Upper lobe of left lung (tissue), 4 donors: ENCODE results near the gene SAMD4A.

Experiments
- EP300 ChIP-seq, 4 donors: sonication (generic); formaldehyde crosslinking; IDR thresholded peaks; one replicate each; pipeline ENCODE4 v1.5.1; 2017; ENCODE audit warnings: antibody characterized with exemption in 4 of 4, control low read depth in 2 of 4
- POLR2A ChIP-seq, 4 donors: fragments of 450-650 bp; IDR thresholded peaks; one replicate each; pipeline ENCODE4 v1.5.1; 2016 to 2017; ENCODE audit warnings: antibody characterized with exemption in 4 of 4, mild to moderate bottlenecking in 2 of 4
- POLR2AphosphoS5 ChIP-seq, 2 donors: sonication (generic); formaldehyde crosslinking; IDR thresholded peaks; one replicate each; pipeline ENCODE4 v1.5.1; 2017; ENCODE audit warnings: antibody characterized with exemption in 2 of 2
- TF ChIP-seq, protein P1 (sequence below), 6 experiments: fragments of 450-650 bp in 4 of 6; fragments of 200-600 bp in 2 of 6; sonication (generic) in 2 of 6; IDR thresholded peaks; one replicate each; pipeline ENCODE4 v1.5.1; 2016 to 2019; ENCODE audit warnings: antibody characterized with exemption in 6 of 6

DNA sequence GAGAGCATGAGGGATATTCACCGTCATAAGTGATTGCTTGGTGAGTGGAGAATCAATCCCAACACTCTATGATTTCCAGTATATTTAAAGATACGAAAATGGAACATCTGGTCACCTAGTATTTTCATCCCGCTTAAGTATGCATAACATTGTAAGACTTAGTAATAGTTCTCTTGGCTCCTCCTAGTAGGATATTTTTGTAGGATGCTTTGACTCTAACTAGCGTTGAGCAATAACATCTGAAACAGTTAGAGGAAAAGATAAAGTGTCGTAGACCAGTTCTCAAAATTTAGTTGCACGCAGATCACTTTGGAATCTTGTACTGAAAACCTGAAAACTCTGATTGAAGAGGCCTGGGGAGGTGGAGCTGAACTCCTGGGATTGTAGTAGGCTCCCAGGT is 7.6 kb downstream of the SAMD4A start:
- TF ChIP-seq, protein P1, sequence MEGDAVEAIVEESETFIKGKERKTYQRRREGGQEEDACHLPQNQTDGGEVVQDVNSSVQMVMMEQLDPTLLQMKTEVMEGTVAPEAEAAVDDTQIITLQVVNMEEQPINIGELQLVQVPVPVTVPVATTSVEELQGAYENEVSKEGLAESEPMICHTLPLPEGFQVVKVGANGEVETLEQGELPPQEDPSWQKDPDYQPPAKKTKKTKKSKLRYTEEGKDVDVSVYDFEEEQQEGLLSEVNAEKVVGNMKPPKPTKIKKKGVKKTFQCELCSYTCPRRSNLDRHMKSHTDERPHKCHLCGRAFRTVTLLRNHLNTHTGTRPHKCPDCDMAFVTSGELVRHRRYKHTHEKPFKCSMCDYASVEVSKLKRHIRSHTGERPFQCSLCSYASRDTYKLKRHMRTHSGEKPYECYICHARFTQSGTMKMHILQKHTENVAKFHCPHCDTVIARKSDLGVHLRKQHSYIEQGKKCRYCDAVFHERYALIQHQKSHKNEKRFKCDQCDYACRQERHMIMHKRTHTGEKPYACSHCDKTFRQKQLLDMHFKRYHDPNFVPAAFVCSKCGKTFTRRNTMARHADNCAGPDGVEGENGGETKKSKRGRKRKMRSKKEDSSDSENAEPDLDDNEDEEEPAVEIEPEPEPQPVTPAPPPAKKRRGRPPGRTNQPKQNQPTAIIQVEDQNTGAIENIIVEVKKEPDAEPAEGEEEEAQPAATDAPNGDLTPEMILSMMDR (IDR thresholded peaks at IDR 0.05) = no peak
- TF ChIP-seq EP300 (IDR thresholded peaks at IDR 0.05) (no peak), POLR2AphosphoS5 (IDR thresholded peaks at IDR 0.05) (no peak), POLR2A (IDR thresholded peaks at IDR 0.05) (no peak)
